Measurements from ENCODE around the gene HYCC1.
"Not testable (repeated sequence)": the region's sequence is repeated elsewhere in the genome, so short reads cannot be mapped to it uniquely, and the experiment has no call there.

Gene HYCC1

DNA sequence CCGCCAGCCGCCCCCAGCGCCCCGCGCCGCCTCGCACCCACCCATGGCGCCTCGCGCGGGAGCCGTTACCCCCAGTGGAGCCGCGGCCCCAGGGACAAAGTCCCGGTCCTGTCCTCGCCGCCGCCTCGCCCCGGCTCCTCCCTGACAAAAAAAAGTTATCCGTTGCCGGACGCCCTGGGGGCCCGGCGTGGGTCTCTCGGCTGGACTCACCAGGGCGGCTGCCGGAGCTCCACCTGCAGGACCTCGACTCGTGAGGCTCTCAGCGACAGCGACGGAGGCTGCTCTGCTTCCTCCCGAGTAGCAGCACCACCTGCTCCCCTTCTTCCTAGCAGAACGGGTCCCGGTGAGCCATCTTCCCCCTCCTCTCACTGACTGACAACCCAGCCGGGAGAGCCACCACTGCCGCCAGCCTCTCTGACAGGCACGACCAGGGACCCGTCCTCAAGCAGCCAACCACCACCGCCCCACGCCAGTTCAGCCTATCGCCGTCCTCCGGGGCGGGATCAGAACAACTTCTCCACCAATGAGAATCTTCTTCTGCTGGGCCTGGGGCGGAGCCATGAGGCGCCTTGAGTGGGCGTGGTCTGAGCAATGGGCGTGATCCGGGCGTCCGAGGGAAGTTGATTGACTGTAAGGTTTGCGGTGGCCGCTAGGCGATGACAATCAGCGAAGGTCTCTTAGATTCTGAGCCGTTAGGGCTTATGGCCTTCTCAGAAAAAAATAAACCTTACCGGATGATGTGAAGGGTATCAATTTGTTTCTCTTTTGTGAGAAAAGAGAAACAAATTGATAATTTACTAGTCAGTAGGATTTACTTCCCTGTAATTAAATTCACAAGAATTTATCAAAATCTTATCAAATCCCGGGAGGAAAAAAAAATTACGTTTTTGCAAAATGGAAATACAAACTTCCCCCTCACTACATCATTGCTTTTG lies at the start of gene HYCC1:
TSS of gene HYCC1 (minus strand) at position 416 of the 935 bp plus-strand sequence. CDS start 23,019 bp downstream, outside the sequence.
- H3K4me3 ChIP-seq (ENCODE audit: low read length), result peak within 1 kb of the TSS; percentile 86
- TF ChIP-seq CTCF (conservative IDR thresholded peaks at IDR 0.05; ENCODE audit: low read length), result peak; percentile 71
- DNase-seq (ENCODE audit: low read depth), result peak; percentile 98

GRCh38 chr7:23062452-23062851 lies 48.5 kb upstream of the HYCC1 start:
- no peak for TF ChIP-seq CTCF (conservative IDR thresholded peaks at IDR 0.05; ENCODE audit: low read length)
- DNase-seq (ENCODE audit: low read depth), result no peak
- H3K4me3 ChIP-seq (ENCODE audit: low read length), result no peak overlapping the region

GRCh38 chr7:23061327-23061726 lies 47.4 kb upstream of the HYCC1 start:
- TF ChIP-seq CTCF (conservative IDR thresholded peaks at IDR 0.05; ENCODE audit: low read length), result no peak
- DNase-seq (ENCODE audit: low read depth), result no peak
- no peak overlapping the region for H3K4me3 ChIP-seq (ENCODE audit: low read length)

GRCh38 chr7:23058408-23059096 lies 44.6 kb upstream of the HYCC1 start:
- no peak overlapping the region for H3K4me3 ChIP-seq (ENCODE audit: low read length)
- no peak for TF ChIP-seq CTCF (conservative IDR thresholded peaks at IDR 0.05; ENCODE audit: low read length)
- peak; percentile 41 for DNase-seq (ENCODE audit: low read depth)

GRCh38 chr7:23055582-23056178 lies 41.8 kb upstream of the HYCC1 start:
- no peak overlapping the region for H3K4me3 ChIP-seq (ENCODE audit: low read length)
- peak; percentile 68 for DNase-seq (ENCODE audit: low read depth)
- peak; percentile 99 for TF ChIP-seq CTCF (conservative IDR thresholded peaks at IDR 0.05; ENCODE audit: low read length)

GRCh38 chr7:23051124-23051485 lies 37.2 kb upstream of the HYCC1 start:
- not testable (repeated sequence) for DNase-seq (ENCODE audit: low read depth); H3K4me3 ChIP-seq (ENCODE audit: low read length)

DNA sequence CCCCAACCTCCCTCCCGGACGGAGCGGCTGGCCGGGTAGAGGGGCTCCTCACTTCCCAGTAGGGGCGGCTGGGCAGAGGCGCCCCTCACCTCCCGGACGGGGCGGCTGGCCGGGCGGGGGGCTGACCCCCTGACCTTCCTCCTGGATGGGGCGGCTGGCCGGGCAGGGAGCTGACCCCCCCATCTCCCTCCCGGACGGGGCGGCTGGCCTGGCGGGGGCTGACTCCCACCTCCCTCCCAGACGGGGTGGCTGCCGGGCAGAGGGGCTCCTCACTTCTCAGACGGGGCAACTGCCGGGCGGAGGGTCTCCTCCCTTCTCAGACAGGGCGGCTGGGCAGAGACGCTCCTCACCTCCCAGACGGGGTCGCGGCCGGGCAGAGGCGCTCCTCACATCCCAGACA lies 32.4 kb upstream of the HYCC1 start:
- DNase-seq (ENCODE audit: low read depth); H3K4me3 ChIP-seq (ENCODE audit: low read length): not testable (repeated sequence)

- H3K4me3 ChIP-seq (ENCODE audit: low read length); DNase-seq (ENCODE audit: low read depth): not testable (repeated sequence)
Measured at GRCh38 chr7:23045086-23045485, 31.2 kb upstream of the HYCC1 start.
